Large intestine (tissue), 3 donors: Measurements from ENCODE around the gene PDE4D. TPM values are rescaled to one million over a fixed set of nuclear protein-coding genes. Genes with fewer than 3 reads are reported as not detected.

Source experiments
- DNase-seq, 2 donors: peaks; one replicate each; pipeline versions ENCODE4 v3.0.0 to v3.0.0-alpha.2; 2013
- H3K27ac ChIP-seq: one replicate; pipeline ENCODE4 v1.5.1; 2013; ENCODE audit warnings: low read length
- H3K27me3 ChIP-seq: 2 replicates; pipeline ENCODE4 v1.6.1; 2013; ENCODE audit warnings: low read length; ENCODE audit not compliant: control insufficient read depth, insufficient read depth
- H3K36me3 ChIP-seq: 2 replicates; pipeline ENCODE4 v1.6.1; 2013; ENCODE audit warnings: low read length; ENCODE audit not compliant: control insufficient read depth, insufficient read depth
- H3K4me1 ChIP-seq: one replicate; pipeline ENCODE4 v1.6.1; 2013; ENCODE audit warnings: low read length; ENCODE audit not compliant: control insufficient read depth, insufficient read depth
- H3K4me3 ChIP-seq: one replicate; pipeline ENCODE4 v1.5.1; 2013; ENCODE audit warnings: low read length
- H3K9me3 ChIP-seq: one replicate; pipeline ENCODE4 v1.6.1; 2013; ENCODE audit warnings: mild to moderate bottlenecking, low read depth, low read length, moderate library complexity; ENCODE audit not compliant: control insufficient read depth
- WGBS: methylation state at CpG from one replicate; pipeline ENCODE4 v1.1.5; 2013; ENCODE audit warnings: low lambda C conversion rate; ENCODE audit not compliant: insufficient coverage; 5-methylcytosine and 5-hydroxymethylcytosine counted together
- polyA plus RNA-seq: library from polyadenylated mRNA; unstranded; fragments of 120-200 nt; gene quantifications from one replicate; pipeline ENCODE4 v1.2.1, GENCODE V29; 2013

PDE4D gene
- polyA plus RNA-seq, 1 donor, result 13.5 TPM

GRCh38 chr5:59254055-59254687 is 639.4 kb downstream of the PDE4D start:
- Histone ChIP-seq H3K4me3 (no peak overlapping the region), H3K9me3 (no peaks in the 10 kb centered on the region), H3K27me3 (no peaks in the 10 kb centered on the region), H3K4me1 (peaks cover 8% of the 10 kb centered on the region), H3K27ac (no peak overlapping the region), H3K36me3 (no peaks in the 10 kb centered on the region)
- DNase-seq, result no peak
- WGBS, result 100% methylated on average over 1 of the region's 2 CpGs

DNA sequence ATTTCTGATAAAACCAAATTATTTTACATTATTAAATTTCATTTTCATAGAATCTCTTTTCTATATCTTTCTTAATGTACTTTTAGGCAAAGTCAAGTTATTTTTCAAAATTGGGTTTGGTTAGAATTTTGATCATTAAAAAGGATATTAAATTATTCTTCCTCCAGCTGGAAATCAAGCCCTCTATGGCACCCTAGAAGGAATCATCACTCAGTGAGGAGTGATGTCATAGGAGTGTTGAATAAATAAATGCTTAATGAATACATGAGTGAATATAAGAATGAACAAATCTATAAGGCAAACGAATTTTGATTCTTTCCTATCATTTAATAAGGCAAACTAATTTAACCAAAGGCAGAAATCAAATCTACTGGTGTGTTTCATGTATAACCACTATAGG is 639.9 kb downstream of the PDE4D start:
- Histone ChIP-seq H3K36me3 (no peaks in the 10 kb centered on the region), H3K4me1 (peaks cover 8% of the 10 kb centered on the region), H3K4me3 (no peak overlapping the region), H3K27me3 (no peaks in the 10 kb centered on the region), H3K27ac (no peak overlapping the region), H3K9me3 (no peaks in the 10 kb centered on the region)
- 100% methylated on average over 1 of the region's 1 CpG for WGBS
- DNase-seq, result no peak

DNA sequence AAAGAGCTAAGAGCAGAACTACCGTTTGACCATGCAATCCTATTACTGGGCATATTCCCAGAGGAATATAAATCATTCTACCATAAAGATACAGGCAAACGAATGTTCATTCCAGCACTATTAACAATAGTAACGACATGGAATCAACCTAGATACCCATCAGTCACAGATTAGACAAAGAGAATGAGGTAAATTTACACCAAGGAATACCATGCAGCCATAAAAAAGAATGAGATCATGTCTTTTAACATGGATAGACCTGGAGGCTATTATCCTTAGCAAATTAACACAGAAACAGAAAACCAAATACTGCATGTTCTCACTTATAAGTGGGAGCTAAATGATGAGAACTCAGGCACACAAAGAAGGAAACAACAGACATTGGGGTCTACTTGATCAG is 641.9 kb downstream of the PDE4D start:
- Histone ChIP-seq H3K4me3 (no peak overlapping the region), H3K36me3 (peaks cover 2% of the 10 kb centered on the region), H3K9me3 (no peaks in the 10 kb centered on the region), H3K27ac (no peak overlapping the region), H3K4me1 (no peaks in the 10 kb centered on the region), H3K27me3 (no peaks in the 10 kb centered on the region)
- DNase-seq, result no peak
- 80% methylated on average over 2 of the region's 3 CpGs for WGBS

DNA sequence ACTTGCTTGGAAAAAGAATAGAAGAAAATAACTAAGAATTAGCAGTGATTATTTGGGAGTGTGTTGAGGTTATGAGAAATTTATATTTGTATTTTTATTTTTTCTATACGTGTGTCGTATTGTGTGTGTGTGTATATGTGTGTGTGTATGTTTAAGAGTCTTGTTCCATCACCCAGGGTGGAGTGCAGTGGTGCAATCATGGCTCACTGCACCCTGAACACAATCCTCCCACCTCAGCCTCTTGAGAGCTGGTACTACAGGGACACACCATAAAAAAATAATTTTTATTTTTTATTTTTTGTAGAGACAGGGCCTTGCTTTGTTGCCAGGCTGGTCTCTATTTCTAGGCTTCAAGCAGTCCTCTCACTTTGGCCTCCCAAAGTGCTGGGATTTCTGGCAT is 643.8 kb downstream of the PDE4D start:
- WGBS, result no CpG with 5 or more reads among the region's 2 CpGs
- DNase-seq, result no peak
- Histone ChIP-seq H3K4me1 (peaks cover 4% of the 10 kb centered on the region), H3K27ac (no peak overlapping the region), H3K27me3 (no peaks in the 10 kb centered on the region), H3K36me3 (peaks cover 2% of the 10 kb centered on the region), H3K4me3 (no peak overlapping the region), H3K9me3 (no peaks in the 10 kb centered on the region)

- Histone ChIP-seq H3K4me1 (peaks cover 4% of the 10 kb centered on the region), H3K4me3 (no peak overlapping the region), H3K27me3 (no peaks in the 10 kb centered on the region), H3K9me3 (no peaks in the 10 kb centered on the region), H3K27ac (no peak overlapping the region), H3K36me3 (peaks cover 2% of the 10 kb centered on the region)
- no peak for DNase-seq
Measured at GRCh38 chr5:59249160-59249559, 644.4 kb downstream of the PDE4D start.

DNA sequence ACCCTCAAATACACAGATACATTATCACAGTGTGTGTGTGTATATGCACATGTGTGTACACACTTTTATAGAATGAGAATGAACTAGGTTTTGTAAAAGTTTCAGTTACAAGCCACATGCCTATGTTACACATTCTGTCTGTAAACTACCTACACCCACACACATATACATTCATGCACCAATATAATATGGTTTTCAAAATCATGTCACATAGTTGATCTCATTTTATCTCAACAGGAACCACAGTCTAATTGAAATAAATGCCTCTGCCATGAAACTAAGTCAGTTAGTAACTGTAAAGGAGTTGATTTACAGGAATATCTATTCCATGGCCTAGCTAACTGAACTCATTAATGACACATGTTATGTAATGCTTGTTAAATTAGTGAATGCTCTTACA is 646.6 kb downstream of the PDE4D start:
- Histone ChIP-seq H3K27me3 (no peaks in the 10 kb centered on the region), H3K4me1 (peaks cover 4% of the 10 kb centered on the region), H3K27ac (no peak overlapping the region), H3K36me3 (peaks cover 2% of the 10 kb centered on the region), H3K4me3 (no peak overlapping the region), H3K9me3 (no peaks in the 10 kb centered on the region)
- DNase-seq, result no peak

DNA sequence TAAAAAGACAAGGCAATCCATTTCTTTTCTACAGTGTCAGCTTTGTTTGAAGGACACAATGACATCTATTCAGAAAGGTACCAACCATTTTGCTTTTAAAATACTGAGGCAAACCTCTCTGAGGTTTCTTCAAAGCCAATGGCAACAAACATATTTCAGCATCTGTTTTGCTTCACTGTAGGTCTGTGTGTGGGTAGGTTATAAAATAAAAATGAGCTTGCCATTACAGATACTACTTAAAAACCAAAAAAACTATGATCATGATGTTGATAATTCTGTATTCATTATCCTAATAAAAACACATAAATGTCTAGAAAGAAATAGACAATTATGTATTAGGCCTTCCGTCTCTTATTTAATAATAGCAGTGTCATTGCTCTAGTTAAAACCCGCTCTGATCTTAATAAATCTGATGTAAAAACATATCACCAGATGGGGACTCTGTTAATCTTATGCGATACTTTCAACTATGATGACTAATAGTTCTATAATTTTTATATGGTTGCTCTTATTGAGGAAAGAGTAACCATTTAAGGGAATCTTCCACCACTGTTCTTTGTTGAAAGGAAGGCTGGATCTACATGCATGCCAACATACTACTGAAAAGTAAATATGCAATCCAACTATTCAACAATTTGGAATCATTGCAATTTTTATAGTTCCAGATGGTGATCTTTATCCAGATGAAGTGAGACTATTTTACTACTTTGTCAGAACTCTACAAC is 647.2 kb downstream of the PDE4D start:
- 29% methylated on average over 1 of the region's 3 CpGs for WGBS
- Histone ChIP-seq H3K4me3 (no peak overlapping the region), H3K9me3 (no peaks in the 10 kb centered on the region), H3K36me3 (peaks cover 2% of the 10 kb centered on the region), H3K4me1 (peaks cover 4% of the 10 kb centered on the region), H3K27me3 (no peaks in the 10 kb centered on the region), H3K27ac (no peak overlapping the region)
- no peak for DNase-seq

DNA sequence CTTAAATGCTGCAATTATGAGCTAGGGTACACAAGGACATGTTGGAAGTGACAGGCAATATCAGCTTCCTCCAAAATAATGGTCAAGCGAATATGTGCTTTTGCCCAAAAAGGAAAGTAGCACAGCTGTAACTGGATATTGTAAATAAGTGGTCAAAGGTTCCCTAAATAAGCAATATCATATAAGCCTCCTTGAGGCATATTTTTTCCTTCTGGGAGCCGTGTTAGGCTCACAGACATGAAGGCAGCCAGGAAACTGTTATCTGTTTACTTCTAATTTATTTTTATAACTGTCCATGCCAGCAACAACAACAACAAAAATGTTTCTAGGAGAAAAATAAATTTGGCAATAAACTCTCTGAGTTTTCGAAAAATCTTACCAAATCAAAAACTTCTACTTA is 648.3 kb downstream of the PDE4D start:
- Histone ChIP-seq H3K9me3 (no peaks in the 10 kb centered on the region), H3K36me3 (peaks cover 2% of the 10 kb centered on the region), H3K27ac (no peak overlapping the region), H3K4me1 (peaks cover 6% of the 10 kb centered on the region), H3K27me3 (no peaks in the 10 kb centered on the region), H3K4me3 (no peak overlapping the region)
- no peak for DNase-seq
- 0% methylated on average over 1 of the region's 3 CpGs for WGBS

DNA sequence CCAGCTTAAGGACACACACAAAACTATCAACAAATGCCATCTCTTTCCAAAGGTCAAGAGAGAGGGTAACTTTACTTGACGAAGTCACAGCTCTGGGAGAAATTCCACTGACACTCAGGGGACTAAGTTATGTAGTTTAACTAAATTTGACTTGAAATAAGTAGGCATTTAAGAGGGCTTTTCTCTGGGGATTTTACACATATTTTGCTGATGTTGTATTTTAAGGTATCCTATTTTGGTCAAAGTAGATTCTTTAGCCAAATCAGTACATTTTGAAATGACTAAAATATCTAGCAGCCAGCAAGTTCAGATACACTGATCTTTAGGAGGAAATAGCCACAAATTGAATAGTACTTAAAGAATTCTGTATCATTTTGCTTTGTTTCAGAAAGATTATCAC is 652.0 kb downstream of the PDE4D start:
- Histone ChIP-seq H3K36me3 (no peaks in the 10 kb centered on the region), H3K27ac (no peak overlapping the region), H3K27me3 (no peaks in the 10 kb centered on the region), H3K4me1 (peaks cover 6% of the 10 kb centered on the region), H3K9me3 (no peaks in the 10 kb centered on the region), H3K4me3 (no peak overlapping the region)
- no CpG with 5 or more reads among the region's 1 CpG for WGBS
- DNase-seq, result no peak

DNA sequence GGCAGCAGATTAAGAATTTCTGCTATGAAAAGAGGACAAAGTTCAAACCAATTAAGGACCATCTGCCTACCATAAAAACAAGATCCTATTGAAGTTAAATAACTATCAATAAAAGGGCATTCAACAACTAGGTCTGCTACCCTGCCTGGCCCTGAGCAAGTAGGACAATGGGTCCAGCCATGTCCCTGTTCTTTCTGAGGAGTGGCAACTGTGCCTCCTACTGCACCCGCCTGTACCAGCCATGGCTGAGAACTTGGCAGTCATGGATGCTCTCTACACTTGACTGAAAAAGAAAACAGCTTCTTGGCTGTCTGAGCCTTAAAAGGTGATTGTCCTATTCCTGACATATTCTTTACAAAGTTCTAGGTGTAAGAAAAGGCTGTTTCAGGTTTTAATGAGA is 652.4 kb downstream of the PDE4D start:
- no peaks in the 10 kb centered on the region for H3K9me3 ChIP-seq
- H3K4me3 ChIP-seq, result no peak overlapping the region
- no peak overlapping the region for H3K27ac ChIP-seq
- WGBS, result no CpG with 5 or more reads among the region's 1 CpG
- DNase-seq, result no peak
- no peaks in the 10 kb centered on the region for H3K27me3 ChIP-seq
- H3K36me3 ChIP-seq, result no peaks in the 10 kb centered on the region
- H3K4me1 ChIP-seq, result peaks cover 6% of the 10 kb centered on the region
